GM19438 (cell line): ENCODE data around the gene COMMD7.

Experiments used
- ATAC-seq: cut with Tn5 transposase; IDR thresholded peaks from one replicate; pipeline ENCODE4 v1.9.1; 2021; ENCODE audit warnings: low read depth; ENCODE audit not compliant: unreplicated experiment

Gene COMMD7

GRCh38 chr20:32652739-32653526 lies 90.3 kb downstream of the COMMD7 start:
- ATAC-seq, result peak; percentile 66
